ENCODE measurements around the gene PPEF2.
A peak's percentile ranks its signal among the peaks of the same experiment; 100 is the strongest.

PPEF2 gene

GRCh38 chr4:75898536-75898935 lies 3.7 kb downstream of the PPEF2 start:
- DNase-seq (ENCODE audit: extremely low spot score, insufficient read length, low read depth) (no peak), FAIRE-seq (no peak)

GRCh38 chr4:75895744-75896314 lies 6.4 kb downstream of the PPEF2 start:
- FAIRE-seq (peak; percentile 77), DNase-seq (ENCODE audit: extremely low spot score, insufficient read length, low read depth) (no peak)

DNA sequence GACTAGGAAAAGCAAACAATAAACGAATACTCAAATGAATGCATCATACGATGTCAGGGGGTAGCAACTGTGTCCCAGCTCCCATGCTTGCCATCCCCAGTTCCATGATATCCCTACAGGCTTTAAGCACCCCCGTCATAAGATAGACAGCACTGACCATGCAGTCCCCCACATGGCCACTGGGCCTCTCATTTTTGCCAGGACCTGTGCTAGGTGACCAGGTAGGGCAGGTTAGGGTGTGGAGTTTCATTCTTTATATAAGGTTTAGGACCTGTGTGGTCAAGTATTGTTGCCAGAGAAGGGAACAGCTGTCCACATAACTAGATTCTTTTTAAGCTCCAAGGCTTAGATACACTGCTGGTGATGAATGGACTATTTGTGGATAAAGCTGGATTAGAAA lies 9.7 kb downstream of the PPEF2 start:
- no peak for DNase-seq (ENCODE audit: extremely low spot score, insufficient read length, low read depth)
- FAIRE-seq = no peak

- DNase-seq (ENCODE audit: extremely low spot score, insufficient read length, low read depth) (no peak), FAIRE-seq (no peak)
These were observed 10.6 kb downstream of the PPEF2 start for GRCh38 chr4:75891611-75892010.

- FAIRE-seq (no peak), DNase-seq (ENCODE audit: extremely low spot score, insufficient read length, low read depth) (no peak)
These were observed 12.6 kb downstream of the PPEF2 start for GRCh38 chr4:75889537-75890199.

DNA sequence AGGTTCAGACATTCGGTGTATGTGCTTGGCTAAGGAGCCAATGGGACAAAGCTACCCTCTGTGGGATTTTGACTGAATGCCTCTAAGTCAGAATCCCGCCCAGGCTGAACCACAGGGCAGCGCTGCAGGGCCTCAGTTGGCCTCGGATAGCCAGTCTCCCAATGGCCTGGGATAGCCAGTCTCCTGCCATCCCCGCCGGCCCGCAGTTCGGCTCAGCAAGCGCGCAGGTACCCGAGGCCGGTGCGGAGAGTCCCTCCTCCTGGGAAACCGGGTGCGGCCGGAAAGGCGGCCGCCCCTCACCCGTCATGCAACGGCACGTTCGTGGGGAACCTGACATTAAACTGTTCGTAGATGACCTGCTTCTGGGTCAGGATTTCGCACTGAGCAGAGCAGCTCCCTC lies 16.1 kb downstream of the PPEF2 start:
- no peak for DNase-seq (ENCODE audit: extremely low spot score, insufficient read length, low read depth)
- no peak for FAIRE-seq

- no peak for FAIRE-seq
- no peak for DNase-seq (ENCODE audit: extremely low spot score, insufficient read length, low read depth)
These were observed 20.8 kb downstream of the PPEF2 start for GRCh38 chr4:75881476-75881875.

- no peak for DNase-seq (ENCODE audit: extremely low spot score, insufficient read length, low read depth)
- FAIRE-seq = no peak
These were observed 22.0 kb downstream of the PPEF2 start for GRCh38 chr4:75880278-75880677.

DNA sequence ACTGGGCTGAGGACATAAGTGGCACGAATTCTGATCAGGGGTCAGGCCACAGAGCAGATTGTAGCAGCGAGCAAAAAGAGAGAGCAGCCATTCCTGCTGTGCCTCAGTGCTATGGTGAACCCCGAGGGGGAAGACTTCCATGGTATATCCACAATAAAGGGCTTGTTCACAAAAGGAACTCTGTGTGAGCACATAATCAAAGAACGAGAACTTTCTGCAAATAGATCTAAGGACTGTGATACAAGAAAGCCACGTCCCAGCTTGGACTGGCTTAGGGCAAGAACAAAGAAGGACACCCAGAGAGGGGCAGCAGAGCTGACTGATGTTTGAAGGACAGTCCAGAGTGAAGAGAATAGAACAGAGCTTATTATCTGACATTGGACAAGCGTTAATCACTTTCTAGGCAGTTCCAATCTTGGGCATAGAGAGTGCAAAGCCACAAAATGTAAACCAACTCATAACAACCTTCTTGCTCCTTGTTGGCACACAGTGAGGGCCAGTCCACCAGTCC lies 24.0 kb downstream of the PPEF2 start:
- FAIRE-seq = no peak
- DNase-seq (ENCODE audit: extremely low spot score, insufficient read length, low read depth) = no peak

DNA sequence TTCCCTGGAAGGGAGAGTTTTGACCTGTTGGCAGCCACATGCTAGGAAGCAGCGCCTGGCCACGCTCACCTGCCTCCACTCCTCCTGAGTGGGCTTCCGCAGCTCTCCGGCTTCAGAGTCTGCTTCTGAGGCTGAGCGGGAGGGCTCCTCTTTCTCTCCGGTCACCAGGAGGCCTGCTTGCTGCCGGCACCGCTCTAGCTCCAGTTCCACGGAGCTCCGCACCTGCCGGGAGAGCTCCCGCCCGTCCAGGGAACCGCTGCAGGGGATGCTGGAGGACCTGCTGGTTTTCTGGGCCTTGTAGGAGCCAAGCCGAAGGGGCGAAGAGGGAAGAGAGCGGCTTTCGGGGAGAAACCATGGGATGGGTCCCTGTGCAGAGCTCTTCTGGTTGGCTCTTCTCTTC lies 26.0 kb downstream of the PPEF2 start:
- FAIRE-seq (no peak), DNase-seq (ENCODE audit: extremely low spot score, insufficient read length, low read depth) (no peak)

DNA sequence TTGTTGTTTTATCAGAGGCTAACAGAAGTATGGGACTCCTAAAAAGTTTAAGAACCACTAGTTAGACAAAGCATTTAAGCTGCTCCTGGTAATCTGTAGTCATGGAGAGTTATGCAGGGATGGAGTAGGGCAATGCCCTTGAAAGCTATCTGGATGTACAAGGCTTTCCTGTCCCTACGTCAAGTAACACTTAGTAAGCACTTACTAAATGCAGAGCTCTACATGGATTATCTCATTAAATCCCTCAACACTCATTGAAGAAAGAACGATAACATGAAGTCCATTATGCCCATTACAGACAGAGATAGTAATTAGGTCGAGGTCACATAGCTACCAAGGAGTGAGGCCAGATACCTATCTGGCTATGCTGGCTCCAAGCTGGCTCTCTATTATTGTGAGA lies 33.2 kb downstream of the PPEF2 start:
- no peak for DNase-seq (ENCODE audit: extremely low spot score, insufficient read length, low read depth)
- no peak for FAIRE-seq

GRCh38 chr4:75867130-75867529 lies 35.1 kb downstream of the PPEF2 start:
- DNase-seq (ENCODE audit: extremely low spot score, insufficient read length, low read depth) (no peak), FAIRE-seq (no peak)

GRCh38 chr4:75860606-75861005 lies 41.6 kb downstream of the PPEF2 start:
- FAIRE-seq (no peak), DNase-seq (ENCODE audit: extremely low spot score, insufficient read length, low read depth) (no peak)

DNA sequence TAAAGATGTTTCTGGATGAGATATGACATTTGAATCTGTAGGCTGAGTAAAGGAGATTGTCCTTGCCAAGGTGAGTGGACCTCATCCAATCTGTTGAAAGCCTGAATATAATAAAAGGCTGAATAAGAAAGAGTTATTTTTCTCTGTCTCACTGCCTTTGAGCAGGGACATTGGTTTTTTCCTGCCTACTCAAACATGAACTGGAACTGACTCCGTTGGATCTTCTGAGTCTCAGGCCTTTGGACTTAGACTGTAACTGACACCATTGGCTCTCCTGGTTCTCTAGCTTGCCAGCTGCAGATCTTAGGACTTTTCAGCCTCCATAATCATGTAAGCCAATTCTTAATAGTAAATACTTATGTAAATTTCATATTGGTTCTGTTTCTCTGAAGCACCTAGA lies 43.5 kb downstream of the PPEF2 start:
- DNase-seq (ENCODE audit: extremely low spot score, insufficient read length, low read depth) (no peak), FAIRE-seq (no peak)

DNA sequence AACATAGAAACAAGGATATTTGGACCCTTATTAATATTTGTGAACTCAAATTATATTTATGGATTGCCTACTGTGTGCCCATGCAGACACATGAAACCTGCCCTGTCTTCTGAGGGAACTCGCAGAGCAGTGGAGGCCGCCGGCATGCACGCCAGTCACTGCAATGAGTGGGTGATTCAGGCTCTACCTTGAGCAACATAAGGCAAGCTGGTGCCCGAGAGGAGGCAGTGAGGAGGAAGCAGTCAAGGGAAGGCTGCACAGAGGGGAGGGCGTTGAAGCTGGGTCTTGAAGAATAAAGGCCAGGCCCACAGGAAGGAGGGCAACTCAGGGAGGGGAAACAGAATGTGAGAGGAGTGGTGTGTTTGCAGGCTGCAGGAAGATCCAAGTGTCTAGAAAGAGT lies 52.8 kb downstream of the PPEF2 start:
- FAIRE-seq (no peak), DNase-seq (ENCODE audit: extremely low spot score, insufficient read length, low read depth) (no peak)

- DNase-seq (ENCODE audit: extremely low spot score, insufficient read length, low read depth) = no peak
These were observed 53.4 kb downstream of the PPEF2 start for GRCh38 chr4:75848891-75849290.

GRCh38 chr4:75848171-75848760 lies 54.0 kb downstream of the PPEF2 start:
- DNase-seq (ENCODE audit: extremely low spot score, insufficient read length, low read depth) = peak; percentile 29
- FAIRE-seq = peak; percentile 83

More at GRCh38 chr4:75848891-75849290, 53.4 kb downstream of the PPEF2 start:
- no peak for FAIRE-seq

- no peak for DNase-seq (ENCODE audit: extremely low spot score, insufficient read length, low read depth)
- no peak for FAIRE-seq
These were observed 56.3 kb downstream of the PPEF2 start for GRCh38 chr4:75845992-75846391.

GRCh38 chr4:75844151-75844662 lies 58.0 kb downstream of the PPEF2 start:
- FAIRE-seq (no peak), DNase-seq (ENCODE audit: extremely low spot score, insufficient read length, low read depth) (no peak)

- DNase-seq (ENCODE audit: extremely low spot score, insufficient read length, low read depth) (no peak), FAIRE-seq (no peak)
These were observed 58.7 kb downstream of the PPEF2 start for GRCh38 chr4:75843596-75843995.

All from GM18507 (cell line).